ENCODE data around the gene AGFG1.

- TF ChIP-seq GATA2 (IDR thresholded peaks at IDR 0.05; ENCODE audit: low read depth, low read length): no peak
- TF ChIP-seq GATA3 (IDR thresholded peaks at IDR 0.05; ENCODE audit: low read depth, low read length): no peak
These were observed 104.2 kb downstream of the AGFG1 start for GRCh38 chr2:227576110-227576509.

Data from SH-SY5Y (cell line).